Endothelial cell of umbilical vein (primary cell): ENCODE data around the gene ABCA9. TPM values are rescaled to one million over a fixed set of nuclear protein-coding genes. Genes with fewer than 3 reads are reported as not detected.

Experiments used
- BruUV-seq: library from RNA; stranded (reverse); fragments of 400-500 nt; replicated peaks from 2 replicates; lab custom pipeline; 2021; lab: Mats Ljungman, UMichigan
- CTCF ChIA-PET: fragments of 300-600, 350-600 bp; sonication (Branson Sonifier 250); formaldehyde crosslinking; loops from one replicate; lab custom pipeline; 2021; ENCODE audit warnings: antibody characterized with exemption, inconsistent platforms; lab: Charles Lee
- POLR2A ChIA-PET: fragments of 300-600, 350-600 bp; sonication (Branson Sonifier 250); formaldehyde crosslinking; loops from one replicate; lab custom pipeline; 2021; ENCODE audit warnings: antibody characterized with exemption, inconsistent platforms; lab: Charles Lee
- DNase-seq: peaks from one replicate; pipeline ENCODE4 v3.0.0-alpha.2; 2011; ENCODE audit warnings: low read depth, low spot score
- FAIRE-seq: peaks from 2 replicates; lab custom pipeline; 2011; peaks lifted over from hg19 to GRCh38; lab: Jason Lieb, UNC
- H2AFZ ChIP-seq: 2 replicates; pipeline ENCODE4 v1.6.0; 2012; ENCODE audit warnings: low read depth, low read length, control low read depth, inconsistent platforms
- H3K27ac ChIP-seq: 2 replicates; pipeline ENCODE4 v1.5.1; 2011; ENCODE audit warnings: low read depth, mild to moderate bottlenecking, control low read depth, low read length, moderate library complexity; ENCODE audit not compliant: insufficient read depth
- H3K27me3 ChIP-seq, 2 experiments: 2 replicates each; pipeline versions ENCODE4 v1.6.0 to v1.6.1; 2011; ENCODE audit warnings: low read length in 2 of 2, mixed read lengths in 1 of 2; ENCODE audit not compliant: control insufficient read depth in 2 of 2, insufficient read depth in 2 of 2
- H3K36me3 ChIP-seq, 2 experiments: 2 replicates in 1 of 2; 3 replicates in 1 of 2; pipeline ENCODE4 v1.5.1; 2011; ENCODE audit warnings: low read length in 2 of 2, mild to moderate bottlenecking in 1 of 2, moderate library complexity in 1 of 2; ENCODE audit not compliant: control insufficient read depth in 2 of 2, insufficient read depth in 2 of 2; ENCODE audit errors: extremely low read depth in 1 of 2
- H3K4me1 ChIP-seq: 3 replicates; pipeline ENCODE4 v1.5.1; 2011; ENCODE audit warnings: mild to moderate bottlenecking, low read length; ENCODE audit not compliant: control insufficient read depth, insufficient read depth; ENCODE audit errors: extremely low read depth
- H3K4me2 ChIP-seq: 2 replicates; pipeline ENCODE4 v1.6.1; 2011; ENCODE audit warnings: low read length, control low read depth, mixed read lengths; ENCODE audit not compliant: insufficient read depth
- H3K4me3 ChIP-seq, 3 experiments: fragments of 200-600 bp in 1 of 3; sonication (generic), shearing (Covaris generic) in 1 of 3; replicated peaks in 1 of 3; 2 replicates each; pipeline ENCODE4 v1.5.1; 2011 to 2016; ENCODE audit warnings: control low read depth in 3 of 3, low read length in 3 of 3, mild to moderate bottlenecking in 2 of 3, inconsistent platforms in 1 of 3, low read depth in 1 of 3, moderate library complexity in 1 of 3; ENCODE audit not compliant: insufficient read depth in 1 of 3
- H3K79me2 ChIP-seq: 2 replicates; pipeline ENCODE4 v1.6.0; 2012; ENCODE audit warnings: low read length, inconsistent platforms; ENCODE audit not compliant: control insufficient read depth, insufficient read depth
- H3K9ac ChIP-seq: replicated peaks from 2 replicates; pipeline ENCODE3; 2011; ENCODE audit warnings: low read length, control low read depth; ENCODE audit not compliant: insufficient read depth; ENCODE audit errors: extremely low read depth
- H3K9me1 ChIP-seq: replicated peaks from 3 replicates; pipeline ENCODE4 v1.6.0; 2011; ENCODE audit warnings: mild to moderate bottlenecking, low read length; ENCODE audit not compliant: control insufficient read depth, insufficient read depth; ENCODE audit errors: extremely low read depth
- H3K9me3 ChIP-seq: replicated peaks from 2 replicates; pipeline ENCODE4 v1.5.1; 2012; ENCODE audit warnings: low read length, inconsistent platforms; ENCODE audit not compliant: control insufficient read depth, insufficient read depth
- H4K20me1 ChIP-seq: replicated peaks from 2 replicates; pipeline ENCODE3; 2011; ENCODE audit warnings: mild to moderate bottlenecking, low read length; ENCODE audit not compliant: control insufficient read depth, insufficient read depth; ENCODE audit errors: extremely low read depth
- EZH2 ChIP-seq: IDR thresholded peaks from 2 replicates; pipeline ENCODE4 v1.6.1; 2012; ENCODE audit warnings: borderline replicate concordance, low read depth, mild to moderate bottlenecking, moderate library complexity, low read length, inconsistent platforms; ENCODE audit not compliant: severe bottlenecking
- FOS ChIP-seq: IDR thresholded peaks from 2 replicates; pipeline ENCODE4 v1.6.1; 2011; ENCODE audit warnings: mild to moderate bottlenecking, low read length, moderate library complexity, borderline replicate concordance; ENCODE audit not compliant: insufficient read depth
- GATA2 ChIP-seq: IDR thresholded peaks from 2 replicates; pipeline ENCODE4 v1.7.0; 2011; ENCODE audit warnings: low read depth, mild to moderate bottlenecking, moderate library complexity, mixed read lengths, low read length; ENCODE audit not compliant: insufficient read length, insufficient read depth
- JUN ChIP-seq: IDR thresholded peaks from 2 replicates; pipeline ENCODE4 v1.6.1; 2011; ENCODE audit warnings: borderline replicate concordance, low read depth; ENCODE audit not compliant: insufficient read length, insufficient read depth
- MYC ChIP-seq: IDR thresholded peaks from one replicate; pipeline ENCODE4 v1.6.1; 2011; ENCODE audit warnings: mild to moderate bottlenecking, low read depth, low read length
- POLR2A ChIP-seq: IDR thresholded peaks from 2 replicates; pipeline ENCODE4 v1.6.1; 2012; ENCODE audit warnings: low read depth, mild to moderate bottlenecking, control low read depth, low read length
- POLR2AphosphoS5 ChIP-seq: IDR thresholded peaks from 2 replicates; pipeline ENCODE4 v1.6.1; 2012; ENCODE audit warnings: low read depth, mild to moderate bottlenecking, control low read depth, low read length, moderate library complexity; ENCODE audit not compliant: insufficient read depth
- dilution Hi-C: fragments of 300-500 bp; cut with MboI; formaldehyde crosslinking; loops from one replicate; pipeline ENCODE4 v1.15.0; 2019; ENCODE audit warnings: low sequenced_read_pairs; ENCODE audit not compliant: extremely low pct_ligation_motif_present
- intact Hi-C: fragments of 100-400 bp; cut with micrococcal nuclease; formaldehyde crosslinking; loops from one replicate; pipeline ENCODE4 v1.10.0; 2022
- polyA plus RNA-seq, 4 experiments: library from polyadenylated mRNA; depleted of rRNA in 3 of 4; stranded (reverse) in 3 of 4; unstranded in 1 of 4; fragments of >200 nt; gene quantifications; 2 replicates each; pipeline versions ENCODE4 v1.2.1 to v1.2.3, GENCODE V29; 2011 to 2012; ENCODE audit warnings: missing spikeins in 1 of 4
- total RNA-seq: library from RNA; stranded (reverse); gene quantifications from 2 replicates; pipeline ENCODE4 v1.2.3, GENCODE V29; 2021
- TF ChIP-seq, protein P1 (sequence below): IDR thresholded peaks from 2 replicates; pipeline ENCODE4 v1.6.1; 2011; ENCODE audit not compliant: insufficient read depth, insufficient read length
- TF ChIP-seq, protein P2 (sequence below), 2 donors: IDR thresholded peaks; 1 replicate in 1 of 2; 2 replicates in 1 of 2; pipeline ENCODE4 v1.5.1; 2011; ENCODE audit warnings: low read length in 2 of 2, mild to moderate bottlenecking in 2 of 2, moderate library complexity in 2 of 2, control low read depth in 1 of 2, inconsistent platforms in 1 of 2, low read depth in 1 of 2; ENCODE audit not compliant: insufficient read depth in 1 of 2; ENCODE audit errors: extremely low read depth in 1 of 2

Gene ABCA9
- total and polyA plus RNA-seq, 2 donors (not counting 3 experiments of a cell fraction or from before 2014, with no cell fraction given): 2.7 to 7.7 TPM

DNA sequence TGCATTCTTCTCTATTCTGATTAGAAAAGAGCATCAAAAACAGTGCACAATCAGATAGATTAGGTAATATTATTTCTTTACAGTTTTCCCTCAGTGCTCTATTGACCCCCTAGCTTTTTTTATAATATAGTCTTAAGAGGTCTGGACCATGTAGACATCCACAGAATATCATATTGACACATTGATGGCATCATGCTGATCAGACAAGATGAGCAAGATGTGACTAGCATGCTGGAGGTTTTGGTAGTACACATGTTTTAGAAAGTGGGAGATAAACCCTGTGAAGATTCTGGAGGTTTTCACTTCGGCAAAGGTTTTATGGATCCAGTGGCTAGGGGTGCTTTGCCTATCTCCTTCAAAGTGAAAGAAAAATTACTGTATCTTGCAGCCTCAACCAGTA lies 102.8 kb downstream of the ABCA9 start:
- no peaks in the 10 kb centered on the region for H3K9me1 ChIP-seq
- TF ChIP-seq JUN (no peak), FOS (no peak), MYC (no peak), GATA2 (no peak), EZH2 (no peak), POLR2AphosphoS5 (no peak), POLR2A (no peak)
- TF ChIP-seq, protein P1, sequence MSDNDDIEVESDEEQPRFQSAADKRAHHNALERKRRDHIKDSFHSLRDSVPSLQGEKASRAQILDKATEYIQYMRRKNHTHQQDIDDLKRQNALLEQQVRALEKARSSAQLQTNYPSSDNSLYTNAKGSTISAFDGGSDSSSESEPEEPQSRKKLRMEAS: no peak
- TF ChIP-seq, protein P2, sequence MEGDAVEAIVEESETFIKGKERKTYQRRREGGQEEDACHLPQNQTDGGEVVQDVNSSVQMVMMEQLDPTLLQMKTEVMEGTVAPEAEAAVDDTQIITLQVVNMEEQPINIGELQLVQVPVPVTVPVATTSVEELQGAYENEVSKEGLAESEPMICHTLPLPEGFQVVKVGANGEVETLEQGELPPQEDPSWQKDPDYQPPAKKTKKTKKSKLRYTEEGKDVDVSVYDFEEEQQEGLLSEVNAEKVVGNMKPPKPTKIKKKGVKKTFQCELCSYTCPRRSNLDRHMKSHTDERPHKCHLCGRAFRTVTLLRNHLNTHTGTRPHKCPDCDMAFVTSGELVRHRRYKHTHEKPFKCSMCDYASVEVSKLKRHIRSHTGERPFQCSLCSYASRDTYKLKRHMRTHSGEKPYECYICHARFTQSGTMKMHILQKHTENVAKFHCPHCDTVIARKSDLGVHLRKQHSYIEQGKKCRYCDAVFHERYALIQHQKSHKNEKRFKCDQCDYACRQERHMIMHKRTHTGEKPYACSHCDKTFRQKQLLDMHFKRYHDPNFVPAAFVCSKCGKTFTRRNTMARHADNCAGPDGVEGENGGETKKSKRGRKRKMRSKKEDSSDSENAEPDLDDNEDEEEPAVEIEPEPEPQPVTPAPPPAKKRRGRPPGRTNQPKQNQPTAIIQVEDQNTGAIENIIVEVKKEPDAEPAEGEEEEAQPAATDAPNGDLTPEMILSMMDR (IDR thresholded peaks at IDR 0.05; ENCODE audit: extremely low read depth in 1 of 2, insufficient read depth in 1 of 2, low read depth in 1 of 2, low read length in 2 of 2): no peak
- dilution Hi-C loops (no loop called here), intact Hi-C loops (no loop called here)
- H3K9me3 ChIP-seq: no peaks in the 10 kb centered on the region
- no peak overlapping the region for H3K4me3 ChIP-seq
- H3K4me2 ChIP-seq: no peak overlapping the region
- no peaks in the 10 kb centered on the region for H4K20me1 ChIP-seq
- ChIA-PET POLR2A (no interaction called here), CTCF (no interaction called here)
- DNase-seq (no peak), FAIRE-seq (no peak)
- H3K79me2 ChIP-seq: no peaks in the 10 kb centered on the region
- no peak overlapping the region for H3K27ac ChIP-seq
- H2AFZ ChIP-seq: no peak overlapping the region
- H3K36me3 ChIP-seq: no peaks in the 10 kb centered on the region
- H3K9ac ChIP-seq: no peak overlapping the region
- no TSS peak for BruUV-seq
- H3K4me1 ChIP-seq: no peaks in the 10 kb centered on the region
- peaks cover 0 to 2% of the 10 kb centered on the region in 2 experiments for H3K27me3 ChIP-seq
